Activated CD4-positive, CD25-positive, alpha-beta regulatory T cell treated with anti-CD3 and anti-CD28 coated beads, Interleukin-2, amount 50 U/mL, for 24 hours (primary cell): ENCODE data around the gene ZNF438.
A peak's percentile ranks its signal among the peaks of the same experiment; 100 is the strongest.
"Not testable (repeated sequence)": the region's sequence is repeated elsewhere in the genome, so short reads cannot be mapped to it uniquely, and the experiment has no call there.

Experiments
- ATAC-seq, 2 donors: fragments of 150-1000 bp; cut with Tn5 transposase; one replicate each; pipeline ENCODE4 v1.10.0; 2021; ENCODE audit warnings: mild to moderate bottlenecking in 1 of 2, moderate library complexity in 1 of 2

Gene ZNF438

GRCh38 chr10:31031558-31032257 lies at the start of gene ZNF438:
Gene ZNF438, minus strand, starts transcription at chr10:31031865. Its CDS starts 154,831 bp downstream, at chr10:30877034.
- ATAC-seq: peak; percentile 84

DNA sequence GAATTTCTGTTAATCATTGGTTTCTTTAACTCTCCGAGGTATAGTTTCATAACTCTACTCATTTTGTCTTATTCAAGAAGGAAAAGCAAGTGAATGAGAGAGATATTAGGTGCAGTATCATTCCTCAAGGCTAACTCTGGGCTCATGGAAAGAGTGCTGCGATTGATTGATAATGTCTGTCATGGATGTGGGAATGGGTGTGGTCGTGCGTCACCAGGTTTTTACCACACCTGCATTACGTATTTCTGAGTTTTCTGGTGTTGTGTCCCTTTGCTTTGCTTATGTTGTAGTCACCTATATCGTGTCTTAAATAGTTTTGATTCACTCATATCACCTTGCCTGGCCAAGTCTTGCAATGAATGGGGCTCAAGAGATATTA lies 44.9 kb upstream of the ZNF438 start:
- ATAC-seq: no peak

GRCh38 chr10:31075881-31076609 lies 44.4 kb upstream of the ZNF438 start:
- no peak for ATAC-seq

GRCh38 chr10:31075434-31075833 lies 43.8 kb upstream of the ZNF438 start:
- ATAC-seq: no peak

DNA sequence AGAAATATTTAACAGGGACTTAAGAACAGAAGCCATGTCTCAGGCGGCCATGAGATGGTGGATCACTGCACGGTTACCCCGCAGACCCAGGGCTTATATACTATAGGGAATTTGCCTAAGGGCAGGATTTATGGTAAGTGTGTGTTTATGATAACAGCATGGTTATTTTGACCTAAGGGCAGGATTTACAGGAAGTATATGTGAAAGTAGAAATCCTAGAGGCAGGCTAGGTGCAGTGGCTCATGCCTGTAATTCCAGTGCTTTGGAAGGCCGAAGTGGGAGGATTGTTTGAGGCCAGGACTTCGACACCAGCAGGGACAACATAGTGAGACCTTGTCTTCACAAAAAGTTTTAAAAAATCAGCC lies 43.0 kb upstream of the ZNF438 start:
- ATAC-seq: no peak

- no peak for ATAC-seq
Observed at GRCh38 chr10:31073996-31074721, 42.5 kb upstream of the ZNF438 start.

DNA sequence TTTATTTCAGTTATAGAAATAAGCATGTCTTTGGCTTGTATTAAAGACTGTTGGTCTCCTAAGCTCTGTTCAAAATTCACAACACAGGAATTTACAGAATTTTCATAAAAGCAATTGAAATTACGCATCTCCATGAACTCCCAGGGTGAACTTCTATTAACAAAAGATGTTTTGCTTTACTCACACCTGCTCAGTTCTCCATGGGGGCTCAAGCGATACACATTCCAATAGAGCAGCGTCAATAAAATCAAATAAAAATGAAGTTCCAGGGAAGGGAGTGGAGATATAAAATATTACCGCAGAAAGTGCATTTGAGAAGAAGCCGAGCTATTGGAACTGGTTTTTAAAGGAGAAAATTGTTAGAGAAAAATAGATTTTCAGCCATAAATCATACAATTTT lies 41.5 kb upstream of the ZNF438 start:
- no peak for ATAC-seq

- ATAC-seq: no peak
Observed at GRCh38 chr10:31072451-31072850, 40.8 kb upstream of the ZNF438 start.

DNA sequence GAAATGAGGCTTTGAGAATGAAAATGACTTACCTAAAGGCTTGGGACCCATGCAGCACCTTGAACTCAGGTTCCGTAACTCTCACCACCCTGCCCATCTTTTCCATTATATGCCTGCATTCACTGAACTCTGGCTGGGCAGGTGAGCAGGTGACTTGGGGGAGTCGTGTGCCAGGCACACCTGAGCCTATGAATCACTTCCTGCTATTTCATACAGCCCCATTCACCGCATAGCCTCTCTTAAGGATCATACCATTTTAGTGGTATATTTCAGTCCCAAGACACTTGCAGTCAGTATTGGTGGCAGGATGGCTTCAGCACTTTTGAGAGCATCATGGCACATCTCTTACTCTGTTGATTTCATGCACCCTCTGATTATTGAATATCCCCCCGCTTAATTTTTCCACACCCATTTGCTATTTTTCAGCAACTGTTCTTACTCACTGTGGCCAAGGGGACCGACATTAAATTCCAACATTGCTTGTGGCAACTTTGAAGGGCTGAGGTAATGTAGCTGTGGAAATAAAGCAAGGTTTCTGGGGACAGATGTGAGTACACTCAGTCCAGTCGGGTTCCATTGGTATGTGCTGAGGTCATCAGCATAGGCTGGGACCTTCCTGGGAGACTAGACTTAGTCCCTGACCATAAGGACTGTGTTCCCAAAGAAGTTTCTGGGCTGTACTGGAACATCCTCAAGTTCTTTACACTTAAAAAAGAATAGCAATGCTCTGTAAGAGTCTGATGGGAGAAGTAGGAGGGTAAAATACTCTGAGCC lies 39.8 kb upstream of the ZNF438 start:
- ATAC-seq: no peak

DNA sequence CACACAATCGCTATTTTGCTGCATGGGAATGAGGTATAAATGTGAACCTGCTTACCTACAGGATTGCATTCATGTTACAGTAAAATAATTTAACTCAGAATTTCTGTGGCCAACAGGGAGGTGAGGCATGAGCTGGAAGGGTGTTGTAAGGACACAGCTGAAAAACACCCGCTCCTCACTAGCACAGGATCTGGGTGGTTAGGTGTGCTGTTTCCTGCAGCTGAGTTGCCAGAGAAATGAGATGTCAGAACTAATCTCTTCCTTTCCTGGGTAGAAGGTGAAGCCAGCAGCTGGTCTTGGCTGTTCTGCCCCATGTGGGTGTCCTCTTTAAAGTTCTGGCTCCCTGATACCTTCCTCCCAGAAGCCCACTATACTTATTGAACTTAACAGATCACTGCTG lies 39.0 kb upstream of the ZNF438 start:
- ATAC-seq: no peak

GRCh38 chr10:31070025-31070424 lies 38.4 kb upstream of the ZNF438 start:
- ATAC-seq: no peak

DNA sequence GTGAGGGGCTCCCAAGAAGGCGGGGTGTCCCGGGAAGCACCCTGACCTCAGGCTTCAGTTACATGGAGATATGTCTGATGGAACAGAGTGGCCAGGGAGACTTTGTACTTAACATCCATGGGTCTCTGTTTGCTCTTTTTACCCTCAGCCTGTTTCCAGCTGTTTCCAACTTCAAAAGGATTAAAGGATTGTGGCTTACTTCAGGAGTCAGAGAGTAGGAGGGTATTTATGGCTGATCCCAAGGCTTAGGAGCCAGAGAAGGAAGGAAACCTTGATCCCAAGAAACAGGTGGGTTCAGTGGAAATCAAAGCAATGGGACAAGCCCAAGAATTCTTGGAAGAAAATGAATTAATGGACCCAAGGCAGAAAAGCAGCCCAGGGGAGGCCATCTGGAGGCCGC lies 37.7 kb upstream of the ZNF438 start:
- no peak for ATAC-seq

DNA sequence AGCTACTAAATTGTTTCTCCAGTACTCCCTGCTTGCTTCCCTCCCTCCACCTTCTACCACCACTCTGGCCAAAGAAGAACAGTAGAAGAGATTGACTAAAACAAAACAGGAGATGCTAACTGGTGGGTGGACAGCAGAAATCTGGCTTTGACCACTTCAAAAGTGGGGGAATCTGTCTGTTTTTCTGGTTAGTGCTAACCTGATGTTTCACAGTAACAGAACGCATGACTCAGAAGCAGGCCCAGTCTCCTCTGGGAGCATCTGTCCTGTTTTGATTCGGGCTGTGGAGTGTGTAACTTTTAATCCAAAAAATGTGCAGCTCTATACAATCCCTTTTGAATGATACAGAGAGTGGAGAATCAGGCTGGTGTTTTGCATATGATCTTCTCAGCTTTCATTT lies 32.7 kb upstream of the ZNF438 start:
- no peak for ATAC-seq

DNA sequence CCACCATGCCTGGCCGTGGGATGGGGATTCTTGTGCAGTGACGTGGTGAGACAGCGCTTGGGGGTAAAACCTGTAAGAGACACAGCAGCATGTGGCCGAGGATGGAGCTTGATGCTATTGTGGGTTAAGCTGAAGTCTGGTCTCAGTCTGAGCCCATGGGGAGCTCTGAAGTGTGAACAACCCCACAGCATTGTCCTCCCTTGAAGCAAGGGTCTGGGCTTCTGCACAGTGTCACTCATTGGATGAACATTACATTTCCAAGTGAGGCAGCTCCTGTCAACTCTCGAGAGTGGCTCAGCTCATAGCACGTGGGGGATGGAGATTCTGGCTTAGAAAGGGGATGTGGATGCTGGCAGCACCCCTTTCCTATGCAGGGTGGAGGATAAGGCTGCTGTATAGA lies 32.2 kb upstream of the ZNF438 start:
- no peak for ATAC-seq

- no peak for ATAC-seq
Observed at GRCh38 chr10:31062856-31063255, 31.2 kb upstream of the ZNF438 start.

GRCh38 chr10:31061941-31062340 lies 30.3 kb upstream of the ZNF438 start:
- ATAC-seq: no peak

DNA sequence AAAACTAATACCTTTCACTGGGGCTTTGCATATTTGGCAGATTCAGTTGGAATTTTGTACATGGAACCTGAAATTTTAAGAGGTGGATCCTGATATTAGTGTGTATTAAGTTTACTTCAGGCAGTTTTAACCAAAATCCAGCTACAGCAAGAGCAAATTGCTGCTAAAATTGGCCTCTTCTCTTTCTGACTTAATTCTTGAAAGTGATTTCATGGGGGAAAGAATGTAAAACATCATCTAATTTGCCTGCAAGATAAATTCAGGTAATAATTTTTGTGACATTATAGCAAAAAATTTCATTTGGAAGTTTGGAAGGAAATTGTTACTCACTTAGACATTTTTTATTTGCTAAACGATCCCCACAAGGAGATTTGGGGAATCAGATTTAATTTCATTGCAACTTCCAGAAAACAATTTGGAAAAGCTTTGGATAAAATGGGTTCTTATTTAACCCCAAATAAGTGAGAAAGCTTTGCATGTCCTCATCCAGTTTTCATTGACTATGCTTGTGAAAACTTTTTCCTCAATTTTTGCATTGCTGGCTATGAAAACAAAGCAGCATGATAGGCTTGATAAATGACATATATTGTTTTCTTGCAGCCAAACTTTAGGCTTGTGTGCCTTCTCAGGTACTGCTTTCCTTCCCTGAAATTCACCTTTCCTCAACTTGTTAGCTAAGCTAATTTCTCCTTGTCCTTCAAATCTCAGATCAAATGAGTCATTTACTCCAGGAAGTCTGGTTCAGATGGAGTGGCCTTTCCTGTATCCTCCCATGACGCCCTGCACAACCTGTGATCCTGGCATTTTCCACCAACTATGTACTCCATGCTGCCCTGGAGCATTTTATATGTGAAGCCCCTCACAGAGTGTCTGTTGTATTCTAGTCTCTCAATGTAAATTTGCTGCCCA lies 27.4 kb upstream of the ZNF438 start:
- no peak for ATAC-seq

GRCh38 chr10:31056678-31057077 lies 25.0 kb upstream of the ZNF438 start:
- not testable (repeated sequence) for ATAC-seq

DNA sequence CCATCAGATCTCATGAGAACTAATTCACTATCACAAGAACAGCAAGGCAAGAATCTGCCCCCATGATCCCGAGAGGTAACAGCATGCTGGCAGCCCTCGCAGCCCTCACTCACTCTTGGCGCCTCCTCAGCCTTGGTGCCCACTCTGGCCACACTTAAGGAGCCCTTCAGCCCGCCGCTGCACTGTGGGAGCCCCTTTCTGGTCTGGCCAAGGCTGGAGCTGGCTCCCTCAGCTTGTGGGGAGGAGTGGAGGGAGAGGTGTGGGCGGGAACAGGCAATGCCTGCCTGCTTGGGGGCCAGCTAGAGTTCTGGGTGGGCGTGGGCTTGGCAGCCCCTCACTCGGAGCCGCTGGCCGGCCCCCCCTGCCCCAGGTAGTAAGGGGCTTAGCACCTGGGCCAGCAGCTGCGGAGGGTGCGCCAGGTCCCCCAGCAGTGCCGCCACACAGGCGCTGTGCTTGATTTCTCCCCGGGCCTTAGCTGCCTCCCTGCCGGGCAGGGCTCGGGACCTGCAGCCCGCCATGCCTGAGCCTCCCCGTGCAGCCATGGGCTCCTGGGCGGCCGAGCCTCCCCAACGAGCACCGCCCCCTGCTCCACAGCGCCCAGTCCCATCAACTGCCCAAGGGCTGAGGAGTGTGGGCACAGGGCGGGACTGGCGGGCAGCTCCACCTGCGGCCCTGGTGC lies 24.0 kb upstream of the ZNF438 start:
- no peak for ATAC-seq

DNA sequence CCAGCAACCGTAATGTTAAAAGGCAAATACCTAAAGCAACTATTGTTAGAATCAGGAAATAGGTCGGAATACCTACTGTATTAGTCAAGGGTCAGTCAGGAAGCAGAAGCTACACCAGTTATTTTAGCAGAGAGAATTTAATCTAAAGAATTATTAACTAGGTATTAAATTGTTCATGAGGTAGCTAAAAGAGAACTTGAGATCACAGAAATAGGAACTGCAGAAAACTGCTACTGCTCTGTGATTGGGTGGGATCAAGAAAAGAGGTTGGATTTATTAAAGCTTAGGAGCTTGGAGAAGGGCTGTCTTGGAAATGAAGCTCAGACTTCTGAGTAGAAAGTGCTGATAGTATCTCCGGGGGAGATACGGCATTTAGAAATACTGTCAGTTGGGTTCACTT lies 20.0 kb upstream of the ZNF438 start:
- ATAC-seq: no peak

- ATAC-seq: no peak
Observed at GRCh38 chr10:31042670-31043069, 11.0 kb upstream of the ZNF438 start.
